ENCODE measurements around the gene DDR1.

The DDR1 gene

GRCh38 chr6:30939473-30939872 lies 55.2 kb downstream of the DDR1 start:
- no peak for TF ChIP-seq CTCF (IDR thresholded peaks at IDR 0.05; ENCODE audit: low read depth, low read length)
- no peak for TF ChIP-seq MYC (IDR thresholded peaks at IDR 0.05; ENCODE audit: low read depth, low read length)
- no peak for TF ChIP-seq MAX (IDR thresholded peaks at IDR 0.05; ENCODE audit: low read depth, low read length)
- TF ChIP-seq POLR2A (IDR thresholded peaks at IDR 0.05; ENCODE audit: extremely low read depth, insufficient read length), result no peak
- no peak for DNase-seq (ENCODE audit: low read depth)
- no peak overlapping the region for H3K4me3 ChIP-seq (ENCODE audit: low read depth, low read length)

- no peak within 1 kb of the TSS for H3K4me3 ChIP-seq (ENCODE audit: low read depth, low read length)
- DNase-seq (ENCODE audit: low read depth), result no peak
- TF ChIP-seq MAX (IDR thresholded peaks at IDR 0.05; ENCODE audit: low read depth, low read length) (no peak), CTCF (IDR thresholded peaks at IDR 0.05; ENCODE audit: low read depth, low read length) (no peak), POLR2A (IDR thresholded peaks at IDR 0.05; ENCODE audit: extremely low read depth, insufficient read length) (no peak), MYC (IDR thresholded peaks at IDR 0.05; ENCODE audit: low read depth, low read length) (no peak)
Measured at GRCh38 chr6:30940361-30940986, 56.2 kb downstream of the DDR1 start, which contains the start of gene MUCL3. Gene MUCL3, plus strand, starts transcription at chr6:30940973. Its CDS starts 27 bp downstream, at chr6:30941000.

DNA sequence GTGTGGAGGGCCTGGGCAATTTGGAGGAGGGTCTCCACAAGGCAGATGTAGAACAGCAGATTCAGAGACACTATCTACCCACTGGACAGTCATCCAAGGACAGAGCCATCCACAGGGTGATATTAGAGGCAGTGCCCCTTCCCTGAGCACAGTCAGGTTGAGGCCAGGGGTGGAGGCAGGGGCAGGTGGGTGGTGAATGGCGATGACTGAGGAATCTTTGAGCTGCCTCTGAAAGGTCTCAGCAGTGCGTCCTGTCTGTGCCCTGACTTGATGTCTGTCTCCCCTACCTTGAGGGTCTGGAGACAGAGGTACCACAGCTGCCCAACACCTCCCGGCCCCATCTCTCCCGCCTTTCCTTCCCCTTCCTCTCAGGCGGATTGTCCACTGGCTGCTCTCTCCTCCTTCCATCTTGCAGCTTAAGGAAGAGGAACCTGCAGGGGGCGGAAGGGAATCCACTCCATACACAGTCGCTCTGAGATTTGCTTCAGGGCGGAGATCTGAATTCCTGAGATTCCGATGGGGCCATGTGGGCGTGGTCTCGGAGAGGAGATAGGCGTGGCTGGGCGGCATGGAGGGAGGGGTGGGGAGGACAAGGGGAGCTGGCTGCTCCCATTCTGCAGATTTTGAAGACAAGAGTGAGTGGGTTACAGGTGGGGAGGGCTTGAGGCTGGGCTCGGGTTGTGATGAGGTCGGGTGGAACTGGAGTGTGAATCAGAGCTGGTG lies 58.2 kb downstream of the DDR1 start:
- no peak for DNase-seq (ENCODE audit: low read depth)
- TF ChIP-seq MAX (IDR thresholded peaks at IDR 0.05; ENCODE audit: low read depth, low read length), result no peak
- no peak for TF ChIP-seq MYC (IDR thresholded peaks at IDR 0.05; ENCODE audit: low read depth, low read length)
- TF ChIP-seq CTCF (IDR thresholded peaks at IDR 0.05; ENCODE audit: low read depth, low read length), result no peak
- no peak for TF ChIP-seq POLR2A (IDR thresholded peaks at IDR 0.05; ENCODE audit: extremely low read depth, insufficient read length)
- no peak overlapping the region for H3K4me3 ChIP-seq (ENCODE audit: low read depth, low read length)

GRCh38 chr6:30944051-30944450 lies 59.7 kb downstream of the DDR1 start:
- H3K4me3 ChIP-seq (ENCODE audit: low read depth, low read length), result no peak overlapping the region
- no peak for TF ChIP-seq MAX (IDR thresholded peaks at IDR 0.05; ENCODE audit: low read depth, low read length)
- no peak for TF ChIP-seq MYC (IDR thresholded peaks at IDR 0.05; ENCODE audit: low read depth, low read length)
- no peak for TF ChIP-seq POLR2A (IDR thresholded peaks at IDR 0.05; ENCODE audit: extremely low read depth, insufficient read length)
- no peak for DNase-seq (ENCODE audit: low read depth)

- no peak for DNase-seq (ENCODE audit: low read depth)
- TF ChIP-seq MAX (IDR thresholded peaks at IDR 0.05; ENCODE audit: low read depth, low read length), result no peak
- TF ChIP-seq CTCF (IDR thresholded peaks at IDR 0.05; ENCODE audit: low read depth, low read length), result no peak
- TF ChIP-seq MYC (IDR thresholded peaks at IDR 0.05; ENCODE audit: low read depth, low read length), result no peak
- no peak for TF ChIP-seq POLR2A (IDR thresholded peaks at IDR 0.05; ENCODE audit: extremely low read depth, insufficient read length)
- H3K4me3 ChIP-seq (ENCODE audit: low read depth, low read length), result no peak overlapping the region
Measured at GRCh38 chr6:30945281-30945680, 61.0 kb downstream of the DDR1 start.

- no peak overlapping the region for H3K4me3 ChIP-seq (ENCODE audit: low read depth, low read length)
- no peak for DNase-seq (ENCODE audit: low read depth)
- no peak for TF ChIP-seq CTCF (IDR thresholded peaks at IDR 0.05; ENCODE audit: low read depth, low read length)
- TF ChIP-seq MAX (IDR thresholded peaks at IDR 0.05; ENCODE audit: low read depth, low read length), result no peak
- TF ChIP-seq MYC (IDR thresholded peaks at IDR 0.05; ENCODE audit: low read depth, low read length), result no peak
- TF ChIP-seq POLR2A (IDR thresholded peaks at IDR 0.05; ENCODE audit: extremely low read depth, insufficient read length), result no peak
Measured at GRCh38 chr6:30947231-30947630, 62.9 kb downstream of the DDR1 start.

All from NB4 (cell line).